ENCODE measurements around the gene NOX5. TPM values are rescaled to one million over a fixed set of nuclear protein-coding genes. Genes with fewer than 3 reads are reported as not detected.

The NOX5 gene
- total and polyA plus RNA-seq, 8 donors, result under 0.01 to 0.92 (median 0.18) TPM; not detected in 2

- 62 to 82% (median 78%) methylated on average over 4 of the region's 4 CpGs for WGBS, 5 donors
- no peaks in the 10 kb centered on the region for H3K4me1 ChIP-seq
- intact Hi-C loops (cut with DNase I; ENCODE audit: low total_unique reads), result no loop called here
Observed at GRCh38 chr15:69000725-69001503, 13.6 kb upstream of the NOX5 start.

GRCh38 chr15:69002783-69003182 is 11.7 kb upstream of the NOX5 start:
- no peak for TF ChIP-seq POLR2AphosphoS5 (IDR thresholded peaks at IDR 0.05)
- no peak for TF ChIP-seq POLR2A (IDR thresholded peaks at IDR 0.05)
- TF ChIP-seq, protein P1, sequence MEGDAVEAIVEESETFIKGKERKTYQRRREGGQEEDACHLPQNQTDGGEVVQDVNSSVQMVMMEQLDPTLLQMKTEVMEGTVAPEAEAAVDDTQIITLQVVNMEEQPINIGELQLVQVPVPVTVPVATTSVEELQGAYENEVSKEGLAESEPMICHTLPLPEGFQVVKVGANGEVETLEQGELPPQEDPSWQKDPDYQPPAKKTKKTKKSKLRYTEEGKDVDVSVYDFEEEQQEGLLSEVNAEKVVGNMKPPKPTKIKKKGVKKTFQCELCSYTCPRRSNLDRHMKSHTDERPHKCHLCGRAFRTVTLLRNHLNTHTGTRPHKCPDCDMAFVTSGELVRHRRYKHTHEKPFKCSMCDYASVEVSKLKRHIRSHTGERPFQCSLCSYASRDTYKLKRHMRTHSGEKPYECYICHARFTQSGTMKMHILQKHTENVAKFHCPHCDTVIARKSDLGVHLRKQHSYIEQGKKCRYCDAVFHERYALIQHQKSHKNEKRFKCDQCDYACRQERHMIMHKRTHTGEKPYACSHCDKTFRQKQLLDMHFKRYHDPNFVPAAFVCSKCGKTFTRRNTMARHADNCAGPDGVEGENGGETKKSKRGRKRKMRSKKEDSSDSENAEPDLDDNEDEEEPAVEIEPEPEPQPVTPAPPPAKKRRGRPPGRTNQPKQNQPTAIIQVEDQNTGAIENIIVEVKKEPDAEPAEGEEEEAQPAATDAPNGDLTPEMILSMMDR (IDR thresholded peaks at IDR 0.05), result no peak
- TF ChIP-seq EP300 (IDR thresholded peaks at IDR 0.05), result no peak
- 88 to 94% (median 91%) methylated on average over 4 of the region's 4 CpGs for WGBS, 5 donors

More at GRCh38 chr15:69000725-69001503, 13.6 kb upstream of the NOX5 start:
- H3K9me3 ChIP-seq, result no peaks in the 10 kb centered on the region
- no peaks in the 10 kb centered on the region for H3K27me3 ChIP-seq
- H3K4me3 ChIP-seq, result no peak overlapping the region
- no peaks in the 10 kb centered on the region for H3K36me3 ChIP-seq
- H3K27ac ChIP-seq, result no peak overlapping the region
- no peak for DNase-seq
- no peak for TF ChIP-seq POLR2AphosphoS5 (IDR thresholded peaks at IDR 0.05)
- TF ChIP-seq EP300 (IDR thresholded peaks at IDR 0.05), result no peak
- TF ChIP-seq POLR2A (IDR thresholded peaks at IDR 0.05), result no peak
- TF ChIP-seq, protein P1 (IDR thresholded peaks at IDR 0.05), result no peak

GRCh38 chr15:69004011-69004410 is 10.5 kb upstream of the NOX5 start:
- no peaks in the 10 kb centered on the region for H3K4me1 ChIP-seq
- H3K27ac ChIP-seq, result no peak overlapping the region
- H3K4me3 ChIP-seq, result no peak overlapping the region
- no peaks in the 10 kb centered on the region for H3K27me3 ChIP-seq
- H3K36me3 ChIP-seq, result no peaks in the 10 kb centered on the region
- intact Hi-C loops (cut with DNase I; ENCODE audit: low total_unique reads), result no loop called here
- no peak for DNase-seq
- TF ChIP-seq POLR2A (IDR thresholded peaks at IDR 0.05), result no peak
- no peak for TF ChIP-seq EP300 (IDR thresholded peaks at IDR 0.05)
- TF ChIP-seq POLR2AphosphoS5 (IDR thresholded peaks at IDR 0.05), result no peak
- TF ChIP-seq, protein P1 (IDR thresholded peaks at IDR 0.05), result no peak
- WGBS, 5 donors, result 66 to 83% (median 75%) methylated on average over 2 of the region's 2 CpGs
- peaks cover 2 to 19% (median 16%) of the 10 kb centered on the region in 4 donors for H3K9me3 ChIP-seq

More at GRCh38 chr15:69002783-69003182, 11.7 kb upstream of the NOX5 start:
- H3K9me3 ChIP-seq, result peaks cover 0 to 7% (median 7%) of the 10 kb centered on the region in 4 donors
- no peaks in the 10 kb centered on the region for H3K27me3 ChIP-seq
- no peak overlapping the region for H3K27ac ChIP-seq
- H3K36me3 ChIP-seq, result no peaks in the 10 kb centered on the region
- intact Hi-C loops (cut with DNase I; ENCODE audit: low total_unique reads), result no loop called here
- no peak for DNase-seq
- H3K4me1 ChIP-seq, result no peaks in the 10 kb centered on the region
- H3K4me3 ChIP-seq, result no peak overlapping the region

DNA sequence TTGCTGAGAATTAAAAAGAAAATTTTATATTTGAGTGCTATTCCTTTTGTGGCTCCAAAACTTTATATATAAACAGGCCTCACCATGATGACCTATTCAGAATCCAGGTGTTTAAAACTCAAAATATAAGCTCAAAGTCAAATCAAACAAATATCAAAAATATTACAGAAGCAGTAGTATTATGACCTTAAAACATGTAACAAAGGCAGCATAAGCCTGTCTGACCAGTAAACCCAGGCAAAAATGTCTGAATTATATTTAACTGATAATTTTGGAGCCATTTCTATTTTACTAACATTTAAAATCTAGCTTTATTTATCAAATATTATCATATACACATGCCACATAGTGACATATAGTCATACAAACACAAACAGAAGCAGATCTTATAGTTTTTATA is 6.4 kb upstream of the NOX5 start:
- DNase-seq, result no peak
- Histone ChIP-seq H3K27ac (no peak overlapping the region), H3K9me3 (peaks cover 4 to 25% (median 18%) of the 10 kb centered on the region in 4 donors), H3K36me3 (no peaks in the 10 kb centered on the region), H3K4me3 (no peak overlapping the region), H3K4me1 (peaks cover 0 to 7% (median 0%) of the 10 kb centered on the region in 4 donors), H3K27me3 (no peaks in the 10 kb centered on the region)
- TF ChIP-seq, protein P1 (IDR thresholded peaks at IDR 0.05), result no peak
- TF ChIP-seq POLR2AphosphoS5 (IDR thresholded peaks at IDR 0.05) (no peak), EP300 (IDR thresholded peaks at IDR 0.05) (no peak), POLR2A (IDR thresholded peaks at IDR 0.05) (no peak)
- intact Hi-C loops (cut with DNase I; ENCODE audit: low total_unique reads), result no loop called here

All from stomach (tissue), 9 donors.